Activated B cell treated with CpG ODN at 0.5 μM for 24 hours (primary cell): ENCODE results near the gene FAM24B. TPM values are rescaled to one million over a fixed set of nuclear protein-coding genes. Genes with fewer than 3 reads are reported as not detected.
"Not testable (repeated sequence)": the region's sequence is repeated elsewhere in the genome, so short reads cannot be mapped to it uniquely, and the experiment has no call there.

ENCODE experiments used
- ATAC-seq: fragments of 200-7000 bp; cut with Tn5 transposase; one replicate; pipeline ENCODE4 v1.10.0; 2021; ENCODE audit warnings: low read depth, mild to moderate bottlenecking, moderate library complexity
- CTCF ChIA-PET: fragments of 350-600 bp; sonication (Branson Sonifier 250); formaldehyde crosslinking; loops from one replicate; lab custom pipeline; 2021; ENCODE audit warnings: antibody characterized with exemption; lab: Charles Lee
- POLR2A ChIA-PET: fragments of 350-600 bp; sonication (Branson Sonifier 250); formaldehyde crosslinking; loops from one replicate; lab custom pipeline; 2021; ENCODE audit warnings: antibody characterized with exemption; lab: Charles Lee
- DNase-seq: peaks from one replicate; pipeline ENCODE4 v3.0.0; 2022
- H3K27ac Mint-ChIP-seq: one replicate; pipeline ENCODE4 v1.8.0; 2020; ENCODE audit warnings: mixed read lengths
- H3K27me3 Mint-ChIP-seq: one replicate; pipeline ENCODE4 v1.8.0; 2021; ENCODE audit warnings: mixed read lengths
- H3K36me3 Mint-ChIP-seq: one replicate; pipeline ENCODE4 v1.8.0; 2021; ENCODE audit warnings: low read depth, mixed read lengths
- H3K4me1 Mint-ChIP-seq: one replicate; pipeline ENCODE4 v1.8.0; 2021; ENCODE audit warnings: mixed read lengths
- H3K4me3 Mint-ChIP-seq: one replicate; pipeline ENCODE4 v1.8.0; 2020; ENCODE audit warnings: mild to moderate bottlenecking, mixed read lengths
- H3K9me3 Mint-ChIP-seq: one replicate; pipeline ENCODE4 v1.8.0; 2020; ENCODE audit warnings: mixed read lengths
- CTCF ChIP-seq: fragments of 200-600 bp; IDR thresholded peaks from one replicate; pipeline ENCODE4 v1.8.0; 2022; ENCODE audit warnings: antibody characterized with exemption, mild to moderate bottlenecking
- intact Hi-C: fragments of 100-400 bp; cut with micrococcal nuclease; formaldehyde crosslinking; loops from one replicate; pipeline ENCODE4 v1.15.1; 2024
- total RNA-seq: library from RNA; stranded (reverse); gene quantifications from 2 replicates; pipeline ENCODE4 v1.2.3, GENCODE V29; 2022

The FAM24B gene, protein sequence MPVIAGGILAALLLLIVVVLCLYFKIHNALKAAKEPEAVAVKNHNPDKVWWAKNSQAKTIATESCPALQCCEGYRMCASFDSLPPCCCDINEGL
- total RNA-seq, result 7.3 and 10.0 TPM in 2 replicates

- intact Hi-C loops, result loop anchor here (1.0 to 10.0 kb wide), 6 partner anchors 75 to 952 kb away; partner anchors contain the start of genes ATE1, BUB3, C10orf88 and IKZF5
- ChIA-PET CTCF (no interaction called here), POLR2A (interaction anchor here (1.0 kb wide), 1 partner anchor 75 kb away, joined by 3 read pairs; the partner anchor contains the start of gene C10orf88)
- TF ChIP-seq CTCF, result no peak
- DNase-seq, result peak; percentile 83
- peak within 1 kb of the TSS; percentile 85 for H3K4me3 Mint-ChIP-seq
- peaks cover 40% of the 10 kb centered on the region for H3K4me1 Mint-ChIP-seq
- ATAC-seq, result peak; percentile 85
- H3K27me3 Mint-ChIP-seq, result no peaks in the 10 kb centered on the region
- no peaks in the 10 kb centered on the region for H3K9me3 Mint-ChIP-seq
- H3K27ac Mint-ChIP-seq, result peak within 1 kb of the TSS; percentile 84
- peaks cover 12% of the 10 kb centered on the region for H3K36me3 Mint-ChIP-seq
Observed at GRCh38 chr10:122879339-122880273, at the start of gene FAM24B. Gene FAM24B, minus strand, starts transcription at chr10:122879581. Its CDS starts 29,066 bp downstream, at chr10:122850515.

- Mint-ChIP-seq H3K27me3 (peaks cover 1% of the 10 kb centered on the region), H3K27ac (no peak overlapping the region), H3K4me3 (no peak overlapping the region), H3K9me3 (peaks cover 2% of the 10 kb centered on the region), H3K4me1 (no peaks in the 10 kb centered on the region), H3K36me3 (no peaks in the 10 kb centered on the region)
- ATAC-seq (no peak), DNase-seq (no peak)
- TF ChIP-seq CTCF, result no peak
- ChIA-PET POLR2A (no interaction called here), CTCF (no interaction called here)
- intact Hi-C loops, result no loop called here
Observed at GRCh38 chr10:122915700-122916099, 36.3 kb upstream of the FAM24B start.

- peaks cover 2% of the 10 kb centered on the region for H3K9me3 Mint-ChIP-seq
- ChIA-PET CTCF (no interaction called here), POLR2A (no interaction called here)
- TF ChIP-seq CTCF, result no peak
- no peak overlapping the region for H3K4me3 Mint-ChIP-seq
- intact Hi-C loops, result no loop called here
- no peaks in the 10 kb centered on the region for H3K4me1 Mint-ChIP-seq
- H3K27me3 Mint-ChIP-seq, result peaks cover 7% of the 10 kb centered on the region
- H3K27ac Mint-ChIP-seq, result no peak overlapping the region
- peak; percentile 47 for ATAC-seq
- DNase-seq, result no peak
- H3K36me3 Mint-ChIP-seq, result no peaks in the 10 kb centered on the region
Observed at GRCh38 chr10:122911889-122912484, 32.6 kb upstream of the FAM24B start.

- Mint-ChIP-seq H3K4me3 (no peak within 1 kb of the TSS), H3K27me3 (peaks cover 10% of the 10 kb centered on the region), H3K27ac (no peak within 1 kb of the TSS), H3K4me1 (no peaks in the 10 kb centered on the region), H3K9me3 (no peaks in the 10 kb centered on the region), H3K36me3 (no peaks in the 10 kb centered on the region)
- POLR2A ChIA-PET, result no interaction called here
- intact Hi-C loops, result no loop called here
- no peak for TF ChIP-seq CTCF
- ATAC-seq, result no peak
- no peak for DNase-seq
- CTCF ChIA-PET, result no interaction called here
Observed at GRCh38 chr10:122910310-122910709, 30.9 kb upstream of the FAM24B start, which contains the start of gene FAM24A. Gene FAM24A, plus strand, starts transcription at chr10:122910610. Its CDS starts 1,025 bp downstream, at chr10:122911635.

DNA sequence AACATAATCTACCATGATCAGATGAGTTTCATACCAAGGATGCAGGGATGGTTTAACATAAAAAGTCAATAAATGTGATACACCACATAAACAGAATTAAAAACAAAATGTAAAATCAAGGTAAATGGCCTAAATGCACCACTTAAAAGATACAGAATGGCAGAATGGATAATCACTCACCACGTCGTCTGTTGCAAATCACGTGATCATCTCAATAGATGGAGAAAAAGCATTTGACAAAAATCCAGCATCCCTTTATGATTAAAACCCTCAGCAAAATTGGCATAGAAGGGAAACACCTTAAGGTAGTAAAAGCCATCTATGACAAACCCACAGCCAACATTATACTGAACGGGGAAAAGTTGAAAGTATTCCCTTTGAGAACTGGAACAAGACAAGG lies 24.5 kb upstream of the FAM24B start:
- H3K27ac Mint-ChIP-seq, H3K9me3 Mint-ChIP-seq, H3K4me1 Mint-ChIP-seq, POLR2A ChIA-PET, H3K36me3 Mint-ChIP-seq, DNase-seq, ATAC-seq, intact Hi-C loops, CTCF ChIA-PET, H3K4me3 Mint-ChIP-seq: not testable (repeated sequence)
- H3K27me3 Mint-ChIP-seq, result peaks cover 32% of the 10 kb centered on the region
